ENCODE data around the gene NREP.

DNA sequence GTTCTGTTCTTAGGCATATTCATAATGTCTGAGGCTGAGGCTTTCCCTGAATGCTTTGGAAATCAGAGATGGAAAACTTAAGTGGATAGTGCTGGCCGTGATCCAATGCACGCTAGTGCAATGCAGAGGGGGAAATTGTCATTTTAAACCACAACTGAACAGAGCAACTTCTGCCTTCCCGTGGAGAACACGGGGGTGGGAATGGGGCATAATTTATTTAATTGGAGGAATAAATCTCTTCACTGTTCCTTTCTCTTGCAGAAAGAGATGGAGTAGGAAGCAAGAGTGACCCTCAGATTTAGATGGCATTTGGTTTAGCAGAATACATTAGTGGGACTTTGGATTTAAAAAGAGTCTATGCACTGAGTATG, 22.9 kb upstream of the NREP start:
- TF ChIP-seq, protein P1, sequence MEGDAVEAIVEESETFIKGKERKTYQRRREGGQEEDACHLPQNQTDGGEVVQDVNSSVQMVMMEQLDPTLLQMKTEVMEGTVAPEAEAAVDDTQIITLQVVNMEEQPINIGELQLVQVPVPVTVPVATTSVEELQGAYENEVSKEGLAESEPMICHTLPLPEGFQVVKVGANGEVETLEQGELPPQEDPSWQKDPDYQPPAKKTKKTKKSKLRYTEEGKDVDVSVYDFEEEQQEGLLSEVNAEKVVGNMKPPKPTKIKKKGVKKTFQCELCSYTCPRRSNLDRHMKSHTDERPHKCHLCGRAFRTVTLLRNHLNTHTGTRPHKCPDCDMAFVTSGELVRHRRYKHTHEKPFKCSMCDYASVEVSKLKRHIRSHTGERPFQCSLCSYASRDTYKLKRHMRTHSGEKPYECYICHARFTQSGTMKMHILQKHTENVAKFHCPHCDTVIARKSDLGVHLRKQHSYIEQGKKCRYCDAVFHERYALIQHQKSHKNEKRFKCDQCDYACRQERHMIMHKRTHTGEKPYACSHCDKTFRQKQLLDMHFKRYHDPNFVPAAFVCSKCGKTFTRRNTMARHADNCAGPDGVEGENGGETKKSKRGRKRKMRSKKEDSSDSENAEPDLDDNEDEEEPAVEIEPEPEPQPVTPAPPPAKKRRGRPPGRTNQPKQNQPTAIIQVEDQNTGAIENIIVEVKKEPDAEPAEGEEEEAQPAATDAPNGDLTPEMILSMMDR (IDR thresholded peaks at IDR 0.05 in 8 of 11, conservative IDR thresholded peaks at IDR 0.05 in 3 of 11), result no peak
- TF ChIP-seq POLR2AphosphoS5 (IDR thresholded peaks at IDR 0.05), result no peak

Measured in spleen (tissue), 7 donors.